Measurements from ENCODE around the gene RBMS3.
A peak's percentile ranks its signal among the peaks of the same experiment; 100 is the strongest.

The RBMS3 gene

DNA sequence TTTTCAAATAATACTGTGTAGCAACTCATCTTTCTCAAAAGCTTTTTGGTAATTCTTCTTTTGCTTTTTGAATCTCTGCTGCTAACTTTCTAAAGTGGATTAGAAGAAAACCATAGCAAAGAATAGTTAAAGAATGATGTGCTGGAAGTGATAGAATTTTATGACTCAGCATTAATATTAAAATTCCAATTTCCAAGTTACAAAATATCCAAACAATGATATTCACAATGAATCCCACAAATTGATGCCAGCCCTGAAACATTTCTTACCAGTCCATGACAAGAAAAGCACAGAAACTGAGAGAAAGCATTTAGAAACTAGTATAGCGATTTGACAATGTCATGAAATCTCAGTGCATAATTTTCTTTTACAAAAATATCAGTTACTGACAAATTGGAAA is 482.2 kb downstream of the RBMS3 start:
- TF ChIP-seq, protein P1, sequence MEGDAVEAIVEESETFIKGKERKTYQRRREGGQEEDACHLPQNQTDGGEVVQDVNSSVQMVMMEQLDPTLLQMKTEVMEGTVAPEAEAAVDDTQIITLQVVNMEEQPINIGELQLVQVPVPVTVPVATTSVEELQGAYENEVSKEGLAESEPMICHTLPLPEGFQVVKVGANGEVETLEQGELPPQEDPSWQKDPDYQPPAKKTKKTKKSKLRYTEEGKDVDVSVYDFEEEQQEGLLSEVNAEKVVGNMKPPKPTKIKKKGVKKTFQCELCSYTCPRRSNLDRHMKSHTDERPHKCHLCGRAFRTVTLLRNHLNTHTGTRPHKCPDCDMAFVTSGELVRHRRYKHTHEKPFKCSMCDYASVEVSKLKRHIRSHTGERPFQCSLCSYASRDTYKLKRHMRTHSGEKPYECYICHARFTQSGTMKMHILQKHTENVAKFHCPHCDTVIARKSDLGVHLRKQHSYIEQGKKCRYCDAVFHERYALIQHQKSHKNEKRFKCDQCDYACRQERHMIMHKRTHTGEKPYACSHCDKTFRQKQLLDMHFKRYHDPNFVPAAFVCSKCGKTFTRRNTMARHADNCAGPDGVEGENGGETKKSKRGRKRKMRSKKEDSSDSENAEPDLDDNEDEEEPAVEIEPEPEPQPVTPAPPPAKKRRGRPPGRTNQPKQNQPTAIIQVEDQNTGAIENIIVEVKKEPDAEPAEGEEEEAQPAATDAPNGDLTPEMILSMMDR (IDR thresholded peaks at IDR 0.05) = no peak

DNA sequence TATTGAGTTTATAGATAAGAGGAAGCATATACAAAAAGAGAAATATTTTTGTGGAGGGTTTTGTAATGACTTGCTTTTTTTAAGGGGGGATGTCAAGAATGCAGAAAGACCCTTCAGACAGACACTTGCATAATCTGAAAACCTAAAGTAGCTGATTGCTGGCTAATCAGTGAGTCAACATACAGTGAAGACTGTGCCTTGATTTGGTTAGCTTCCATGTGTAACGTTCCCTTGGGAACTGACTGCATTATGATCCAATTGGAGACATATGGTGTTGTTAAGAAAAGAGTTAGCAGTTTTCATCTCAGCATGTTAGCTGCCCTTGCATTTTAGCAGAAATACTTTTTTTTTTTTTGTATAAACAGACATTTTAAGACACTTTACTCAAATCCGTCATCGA is 483.2 kb downstream of the RBMS3 start:
- TF ChIP-seq, protein P1 (IDR thresholded peaks at IDR 0.05) = no peak

DNA sequence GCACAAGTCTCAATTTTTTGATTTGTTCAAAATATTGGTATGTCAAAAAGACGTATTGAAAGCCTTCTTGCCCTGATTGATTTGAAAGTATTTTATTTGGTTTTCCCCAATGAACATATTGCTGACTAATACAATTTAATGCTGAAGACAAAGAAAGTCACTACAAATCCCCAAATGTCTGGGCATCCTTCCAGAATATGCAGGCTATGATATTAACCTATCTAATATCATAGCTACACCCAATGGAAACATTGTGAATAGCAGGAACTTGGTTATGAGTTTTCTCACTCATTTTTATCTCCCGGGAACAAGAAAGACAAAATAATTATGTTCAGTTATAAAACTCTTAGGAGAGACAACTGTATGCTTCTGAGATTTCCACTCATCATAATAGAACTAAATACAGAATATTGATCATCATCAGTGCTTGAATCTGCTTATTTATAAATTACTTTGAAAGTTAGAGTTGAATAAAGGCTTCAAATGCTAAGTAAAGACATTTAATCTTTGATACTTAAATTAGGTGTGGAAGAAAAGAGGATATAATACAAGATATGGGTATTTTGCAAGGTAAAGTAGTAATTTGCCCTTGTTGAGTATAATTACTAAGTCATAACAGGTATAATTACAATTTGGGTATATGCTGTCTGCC is 483.9 kb downstream of the RBMS3 start:
- TF ChIP-seq, protein P1 (IDR thresholded peaks at IDR 0.05) = peak; percentile 56

DNA sequence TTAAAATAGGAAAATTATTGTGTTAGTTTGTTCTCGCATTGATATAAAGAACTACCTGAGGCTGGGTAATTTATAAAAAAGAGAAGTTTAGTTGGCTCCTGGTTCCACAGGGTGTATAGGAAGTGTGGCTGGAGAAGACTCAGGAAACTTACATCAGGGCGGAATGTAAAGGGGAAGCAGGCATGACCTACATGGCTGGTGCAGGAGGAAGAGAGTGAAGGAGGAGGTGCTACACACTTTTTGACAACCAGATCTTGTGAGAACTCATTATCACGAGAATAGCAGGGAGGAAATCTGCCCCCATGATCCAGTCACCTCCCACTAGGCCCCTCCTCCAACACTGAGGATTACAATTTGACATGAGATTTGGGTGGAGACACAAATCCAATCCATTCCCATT is 490.7 kb downstream of the RBMS3 start:
- TF ChIP-seq, protein P1 (IDR thresholded peaks at IDR 0.05) = no peak

DNA sequence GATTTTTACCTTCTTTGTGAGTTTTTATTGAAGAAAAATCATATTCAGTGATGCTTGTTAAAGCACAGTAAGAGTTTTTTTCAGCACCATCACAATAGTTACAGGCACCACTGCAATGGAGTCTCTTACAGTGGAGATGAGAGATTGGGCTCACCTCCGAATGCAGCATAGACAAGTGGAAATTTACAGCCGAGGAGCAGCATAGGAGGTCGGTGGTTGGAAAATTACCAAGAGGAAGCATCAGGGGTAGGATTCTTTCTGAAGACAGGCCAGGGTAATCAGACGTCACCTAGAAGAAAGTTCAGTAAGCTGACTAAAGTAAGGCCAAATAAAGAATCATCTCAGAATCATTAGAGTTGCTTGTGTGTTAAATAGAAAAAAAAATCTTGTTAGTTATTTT is 491.6 kb downstream of the RBMS3 start:
- TF ChIP-seq, protein P1 (IDR thresholded peaks at IDR 0.05) = no peak

DNA sequence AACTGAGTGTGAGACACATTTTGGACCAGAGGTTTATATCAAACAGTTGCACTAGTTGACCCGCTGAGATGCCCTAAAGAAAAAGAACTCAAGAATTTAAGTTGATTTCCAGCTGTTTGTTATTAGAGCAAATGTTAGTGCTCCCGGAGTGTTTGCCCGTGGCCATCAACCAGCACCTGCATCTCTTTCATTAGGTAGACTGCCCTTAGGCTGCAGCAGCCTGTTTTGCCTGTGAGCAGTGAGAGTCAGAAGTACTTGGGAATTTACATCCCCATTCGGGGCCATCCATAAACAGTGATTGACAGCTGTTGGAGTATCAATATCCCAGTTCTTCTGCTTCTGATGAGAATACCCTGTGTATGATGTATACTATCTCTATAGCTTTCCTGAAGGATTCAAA is 492.6 kb downstream of the RBMS3 start:
- TF ChIP-seq, protein P1 (IDR thresholded peaks at IDR 0.05) = no peak

DNA sequence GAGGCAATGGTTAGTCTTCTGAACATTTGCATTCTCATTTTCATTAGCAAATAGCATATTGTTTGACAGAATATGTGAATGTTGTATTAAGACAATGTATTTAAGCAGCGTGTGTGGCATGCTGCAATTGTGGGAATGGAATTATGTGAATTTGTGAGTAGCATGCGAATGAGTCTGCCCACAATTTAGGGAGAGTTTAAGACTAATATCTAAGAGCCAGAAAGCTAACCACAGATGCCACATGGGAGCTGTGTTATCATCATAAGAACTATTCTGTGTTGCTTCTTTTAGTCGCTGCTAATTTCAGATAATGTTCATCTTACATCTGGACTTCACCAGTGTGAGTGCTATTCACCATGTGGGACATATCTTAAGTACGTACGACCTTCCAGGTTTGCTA is 494.5 kb downstream of the RBMS3 start:
- TF ChIP-seq, protein P1 (IDR thresholded peaks at IDR 0.05) = no peak

DNA sequence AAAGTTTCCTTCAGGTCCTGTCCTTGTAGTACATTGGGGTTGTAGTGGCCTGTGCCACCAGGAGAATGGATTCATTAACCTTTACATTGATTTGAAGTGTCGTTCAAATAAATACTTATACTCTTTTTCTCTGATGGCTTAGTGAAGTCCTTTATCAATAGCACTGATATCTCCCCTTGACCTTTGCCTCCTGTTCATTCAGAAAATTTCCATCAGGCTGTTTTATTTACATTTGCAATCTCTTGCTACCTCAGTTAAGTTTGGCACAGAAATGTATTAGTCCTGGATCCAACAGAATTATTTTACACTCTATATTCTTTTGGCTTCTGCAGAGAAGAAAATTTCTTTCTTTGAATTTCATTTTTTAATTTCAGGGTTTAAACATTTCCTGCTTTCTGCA is 497.0 kb downstream of the RBMS3 start:
- TF ChIP-seq, protein P1 (IDR thresholded peaks at IDR 0.05) = no peak

Data from LNCAP (cell line).